ENCODE results near the gene PTTG1. TPM values are rescaled to one million over a fixed set of nuclear protein-coding genes. Genes with fewer than 3 reads are reported as not detected.

Gene PTTG1
- total and polyA plus RNA-seq, 9 donors, result 0.77 to 12.9 (median 3.6) TPM; not detected in 1

GRCh38 chr5:160384681-160385080 is 37.0 kb upstream of the PTTG1 start:
- Histone ChIP-seq H3K9me3 (no peaks in the 10 kb centered on the region), H3K27me3 (no peaks in the 10 kb centered on the region), H3K27ac (no peak overlapping the region), H3K4me3 (no peak overlapping the region), H3K36me3 (no peaks in the 10 kb centered on the region), H3K4me1 (ENCODE audit: insufficient read depth) (no peaks in the 10 kb centered on the region)
- WGBS, 3 donors, result 96 to 100% (median 100%) methylated on average over 1 of the region's 1 CpG
- no peak for DNase-seq
- no peak for TF ChIP-seq EP300 (IDR thresholded peaks at IDR 0.05)
- TF ChIP-seq POLR2A (IDR thresholded peaks at IDR 0.05), result no peak
- no peak for TF ChIP-seq CTCF (IDR thresholded peaks at IDR 0.05)
- intact Hi-C loops (cut with DNase I), result no loop called here

- H3K36me3 ChIP-seq, result no peaks in the 10 kb centered on the region
- intact Hi-C loops (cut with DNase I), result no loop called here
- H3K4me1 ChIP-seq (ENCODE audit: insufficient read depth), result no peaks in the 10 kb centered on the region
- H3K27ac ChIP-seq, result no peak overlapping the region
- H3K9me3 ChIP-seq, result no peaks in the 10 kb centered on the region
- DNase-seq, result no peak
- no peak for TF ChIP-seq POLR2A (IDR thresholded peaks at IDR 0.05)
- H3K27me3 ChIP-seq, result no peaks in the 10 kb centered on the region
- H3K4me3 ChIP-seq, result no peak overlapping the region
Measured at GRCh38 chr5:160385496-160385895, 36.2 kb upstream of the PTTG1 start.

- Histone ChIP-seq H3K27ac (no peak overlapping the region), H3K27me3 (no peaks in the 10 kb centered on the region), H3K9me3 (no peaks in the 10 kb centered on the region), H3K36me3 (no peaks in the 10 kb centered on the region), H3K4me3 (no peak overlapping the region), H3K4me1 (ENCODE audit: insufficient read depth) (no peaks in the 10 kb centered on the region)
- TF ChIP-seq CTCF (IDR thresholded peaks at IDR 0.05) (no peak), EP300 (IDR thresholded peaks at IDR 0.05) (no peak), POLR2A (IDR thresholded peaks at IDR 0.05) (no peak)
- 86 to 91% (median 88%) methylated on average over 1 of the region's 1 CpG for WGBS, 3 donors
- no peak for DNase-seq
- intact Hi-C loops (cut with DNase I), result no loop called here
Measured at GRCh38 chr5:160387445-160387844, 34.2 kb upstream of the PTTG1 start.

- no peak overlapping the region for H3K27ac ChIP-seq
- no peaks in the 10 kb centered on the region for H3K9me3 ChIP-seq
- TF ChIP-seq POLR2A (IDR thresholded peaks at IDR 0.05), result no peak
- TF ChIP-seq CTCF (IDR thresholded peaks at IDR 0.05), result peak in 1 of 3 donors; percentile 56
- no peak overlapping the region for H3K4me3 ChIP-seq
- intact Hi-C loops (cut with DNase I), result loop anchor here in 1 of 4 donors (5.0 kb wide), 1 partner anchor 369 kb away; no protein-coding TSS in a partner anchor
- no peaks in the 10 kb centered on the region for H3K36me3 ChIP-seq
- WGBS, 3 donors, result 74 to 78% (median 75%) methylated on average over 8 of the region's 8 CpGs
- no peaks in the 10 kb centered on the region for H3K27me3 ChIP-seq
- H3K4me1 ChIP-seq (ENCODE audit: insufficient read depth), result no peaks in the 10 kb centered on the region
- DNase-seq, result no peak
Measured at GRCh38 chr5:160390787-160391696, 30.6 kb upstream of the PTTG1 start.

GRCh38 chr5:160395111-160395510 is 26.5 kb upstream of the PTTG1 start:
- TF ChIP-seq CTCF (IDR thresholded peaks at IDR 0.05), result no peak
- TF ChIP-seq POLR2A (IDR thresholded peaks at IDR 0.05), result no peak
- TF ChIP-seq EP300 (IDR thresholded peaks at IDR 0.05), result no peak
- peaks cover 6% of the 10 kb centered on the region for H3K4me1 ChIP-seq (ENCODE audit: insufficient read depth)
- no peak overlapping the region for H3K4me3 ChIP-seq
- DNase-seq, result no peak
- 92 to 95% (median 93%) methylated on average over 7 of the region's 7 CpGs for WGBS, 3 donors
- H3K36me3 ChIP-seq, result no peaks in the 10 kb centered on the region
- H3K27ac ChIP-seq, result no peak overlapping the region
- intact Hi-C loops (cut with DNase I), result no loop called here
- H3K27me3 ChIP-seq, result no peaks in the 10 kb centered on the region
- H3K9me3 ChIP-seq, result no peaks in the 10 kb centered on the region
